ENCODE data around the gene PCDHGB3. TPM values are rescaled to one million over a fixed set of nuclear protein-coding genes. Genes with fewer than 3 reads are reported as not detected.
A peak's percentile ranks its signal among the peaks of the same experiment; 100 is the strongest.

PCDHGB3 gene
- total RNA-seq, 6 donors from 2014 or later, result 1.2 to 6.3 (median 2.3) TPM

GRCh38 chr5:141351591-141351990 is 18.5 kb upstream of the PCDHGB3 start:
- peaks cover 29 to 72% (median 51%) of the 10 kb centered on the region in 4 donors for H3K9me3 ChIP-seq
- no peak overlapping the region for H3K4me3 ChIP-seq
- H3K27me3 ChIP-seq, result no peaks in the 10 kb centered on the region
- peaks cover 0 to 3% (median 0%) of the 10 kb centered on the region in 4 donors for H3K4me1 ChIP-seq
- 48% methylated on average over 18 of the region's 36 CpGs; no CpG with 5 or more reads in 1 of the 2 donors for WGBS, 2 donors
- ATAC-seq (ENCODE audit: low FRiP score in 2 of 2) (no peak), DNase-seq (peak in 1 of 2 donors; percentile 72)
- no peaks in the 10 kb centered on the region for H3K36me3 ChIP-seq
- H3K27ac ChIP-seq, result no peak overlapping the region
- TF ChIP-seq CTCF (IDR thresholded peaks at IDR 0.05), result no peak
- no peak for TF ChIP-seq POLR2AphosphoS5 (IDR thresholded peaks at IDR 0.05)
- TF ChIP-seq POLR2A (IDR thresholded peaks at IDR 0.05), result no peak
- no peak for TF ChIP-seq EP300 (IDR thresholded peaks at IDR 0.05)

GRCh38 chr5:141354900-141355469 is 15.1 kb upstream of the PCDHGB3 start, which contains the start of gene PCDHGA4:
Gene PCDHGA4 (plus strand): TSS chr5:141355021. CDS start chr5:141355108, 87 bp downstream.
- H3K27me3 ChIP-seq, result no peaks in the 10 kb centered on the region
- peak within 1 kb of the TSS in 3 of 4 donors; percentile 19 to 28 (median 25) for H3K4me3 ChIP-seq
- H3K9me3 ChIP-seq, result peaks cover 25 to 85% (median 68%) of the 10 kb centered on the region in 4 donors
- H3K36me3 ChIP-seq, result no peaks in the 10 kb centered on the region
- TF ChIP-seq EP300 (IDR thresholded peaks at IDR 0.05) (no peak), POLR2AphosphoS5 (IDR thresholded peaks at IDR 0.05) (no peak), POLR2A (IDR thresholded peaks at IDR 0.05) (no peak), CTCF (IDR thresholded peaks at IDR 0.05) (no peak)
- H3K27ac ChIP-seq, result no peak within 1 kb of the TSS
- WGBS, 2 donors, result 16 to 19% methylated on average over 22 to 25 of the region's 29 CpGs
- DNase-seq (peak in 1 of 2 donors; percentile 77), ATAC-seq (ENCODE audit: low FRiP score in 2 of 2) (no peak)
- H3K4me1 ChIP-seq, result no peaks in the 10 kb centered on the region

- Histone ChIP-seq H3K27ac (no peak overlapping the region), H3K36me3 (no peaks in the 10 kb centered on the region), H3K9me3 (peaks cover 28 to 85% (median 66%) of the 10 kb centered on the region in 4 donors), H3K4me1 (no peaks in the 10 kb centered on the region), H3K4me3 (peak overlapping the region in 1 of 4 donors; percentile 28), H3K27me3 (no peaks in the 10 kb centered on the region)
- no peak for ATAC-seq (ENCODE audit: low FRiP score in 2 of 2)
- WGBS, 2 donors, result 48 to 56% methylated on average over 21 to 24 of the region's 24 CpGs
- TF ChIP-seq POLR2A (IDR thresholded peaks at IDR 0.05) (no peak), EP300 (IDR thresholded peaks at IDR 0.05) (no peak), CTCF (IDR thresholded peaks at IDR 0.05) (no peak), POLR2AphosphoS5 (IDR thresholded peaks at IDR 0.05) (no peak)
- no peak for DNase-seq
Measured at GRCh38 chr5:141355641-141356040, 14.4 kb upstream of the PCDHGB3 start.

- Histone ChIP-seq H3K4me3 (no peak overlapping the region), H3K36me3 (no peaks in the 10 kb centered on the region), H3K27ac (no peak overlapping the region), H3K9me3 (peaks cover 33 to 85% (median 66%) of the 10 kb centered on the region in 4 donors), H3K4me1 (no peaks in the 10 kb centered on the region), H3K27me3 (no peaks in the 10 kb centered on the region)
- DNase-seq (no peak), ATAC-seq (ENCODE audit: low FRiP score in 2 of 2) (no peak)
- TF ChIP-seq EP300 (IDR thresholded peaks at IDR 0.05), result no peak
- TF ChIP-seq POLR2AphosphoS5 (IDR thresholded peaks at IDR 0.05), result no peak
- TF ChIP-seq CTCF (IDR thresholded peaks at IDR 0.05), result no peak
- TF ChIP-seq POLR2A (IDR thresholded peaks at IDR 0.05), result no peak
- WGBS, 2 donors, result 72 to 77% methylated on average over 5 of the region's 5 CpGs
Measured at GRCh38 chr5:141356133-141356532, 13.9 kb upstream of the PCDHGB3 start.

- DNase-seq (no peak), ATAC-seq (ENCODE audit: low FRiP score in 2 of 2) (no peak)
- H3K9me3 ChIP-seq, result peaks cover 33 to 85% (median 66%) of the 10 kb centered on the region in 4 donors
- H3K4me3 ChIP-seq, result no peak overlapping the region
- TF ChIP-seq POLR2AphosphoS5 (IDR thresholded peaks at IDR 0.05), result no peak
- TF ChIP-seq CTCF (IDR thresholded peaks at IDR 0.05), result no peak
- no peak for TF ChIP-seq POLR2A (IDR thresholded peaks at IDR 0.05)
- TF ChIP-seq EP300 (IDR thresholded peaks at IDR 0.05), result no peak
- H3K27me3 ChIP-seq, result no peaks in the 10 kb centered on the region
- H3K27ac ChIP-seq, result no peak overlapping the region
- no peaks in the 10 kb centered on the region for H3K4me1 ChIP-seq
- 45 to 58% methylated on average over 4 to 7 of the region's 19 CpGs for WGBS, 2 donors
- no peaks in the 10 kb centered on the region for H3K36me3 ChIP-seq
Measured at GRCh38 chr5:141356950-141357349, 13.1 kb upstream of the PCDHGB3 start.
